LNCaP clone FGC (cell line): ENCODE measurements around the gene ZBED4.
A peak's percentile ranks its signal among the peaks of the same experiment; 100 is the strongest.

ENCODE experiments used
- DNase-seq: peaks from one replicate; pipeline ENCODE4 v3.0.0-alpha.2; 2011; ENCODE audit warnings: low read depth
- H3K4me3 ChIP-seq: 2 replicates; pipeline ENCODE4 v1.5.1; 2011; ENCODE audit warnings: mild to moderate bottlenecking, low read depth, low read length, control low read depth
- TF ChIP-seq, protein P1 (sequence below): IDR thresholded peaks from 2 replicates; pipeline ENCODE4 v1.5.1; 2012; ENCODE audit warnings: mild to moderate bottlenecking; ENCODE audit not compliant: control insufficient read depth, insufficient read depth; ENCODE audit errors: extremely low read depth

The ZBED4 gene

DNA sequence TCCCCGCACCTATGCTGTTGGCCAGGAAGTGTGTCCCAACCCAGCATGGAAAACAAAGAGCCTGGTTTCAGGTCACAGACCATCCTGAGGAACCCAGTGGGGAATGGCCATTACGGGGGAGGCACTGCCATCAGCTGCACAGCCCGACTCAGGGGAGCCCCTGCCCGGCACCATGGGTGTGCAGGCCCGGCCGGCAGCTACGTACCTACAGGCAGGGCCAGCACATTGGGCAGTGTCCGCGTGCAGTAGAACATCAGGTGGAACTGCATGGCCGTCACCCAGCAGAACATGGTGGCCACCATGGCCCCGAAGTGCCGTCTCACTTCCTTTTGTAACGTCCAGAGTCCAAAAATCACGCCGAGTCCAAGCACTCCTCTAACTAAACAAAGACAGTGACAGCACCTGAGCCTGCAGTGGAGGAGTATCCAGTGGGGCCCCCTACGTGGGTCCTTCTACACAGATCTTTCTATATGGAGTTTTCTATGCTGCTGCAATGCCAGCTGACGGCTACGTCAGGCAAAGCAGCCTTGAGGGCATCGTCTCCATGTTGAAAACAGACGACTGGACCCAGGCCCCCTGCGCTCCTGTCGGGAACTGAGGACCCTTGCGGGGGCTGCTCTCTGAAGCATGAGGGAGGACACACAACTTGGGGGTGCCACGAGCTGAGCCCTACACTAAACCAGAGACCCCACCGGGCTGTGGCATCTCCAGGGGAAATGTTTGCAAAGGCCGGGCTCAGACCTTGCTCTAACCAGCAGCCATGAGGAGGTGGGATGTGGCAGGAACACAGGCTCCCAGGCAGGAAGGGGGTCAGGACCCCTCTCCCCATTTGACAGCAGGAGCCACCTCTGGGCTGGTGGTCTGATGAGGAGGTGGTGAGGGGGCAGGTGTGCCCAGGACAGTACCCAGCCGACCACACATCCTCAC, 56.8 kb downstream of the ZBED4 start:
- TF ChIP-seq, protein P1, sequence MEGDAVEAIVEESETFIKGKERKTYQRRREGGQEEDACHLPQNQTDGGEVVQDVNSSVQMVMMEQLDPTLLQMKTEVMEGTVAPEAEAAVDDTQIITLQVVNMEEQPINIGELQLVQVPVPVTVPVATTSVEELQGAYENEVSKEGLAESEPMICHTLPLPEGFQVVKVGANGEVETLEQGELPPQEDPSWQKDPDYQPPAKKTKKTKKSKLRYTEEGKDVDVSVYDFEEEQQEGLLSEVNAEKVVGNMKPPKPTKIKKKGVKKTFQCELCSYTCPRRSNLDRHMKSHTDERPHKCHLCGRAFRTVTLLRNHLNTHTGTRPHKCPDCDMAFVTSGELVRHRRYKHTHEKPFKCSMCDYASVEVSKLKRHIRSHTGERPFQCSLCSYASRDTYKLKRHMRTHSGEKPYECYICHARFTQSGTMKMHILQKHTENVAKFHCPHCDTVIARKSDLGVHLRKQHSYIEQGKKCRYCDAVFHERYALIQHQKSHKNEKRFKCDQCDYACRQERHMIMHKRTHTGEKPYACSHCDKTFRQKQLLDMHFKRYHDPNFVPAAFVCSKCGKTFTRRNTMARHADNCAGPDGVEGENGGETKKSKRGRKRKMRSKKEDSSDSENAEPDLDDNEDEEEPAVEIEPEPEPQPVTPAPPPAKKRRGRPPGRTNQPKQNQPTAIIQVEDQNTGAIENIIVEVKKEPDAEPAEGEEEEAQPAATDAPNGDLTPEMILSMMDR = no peak
- DNase-seq = no peak
- H3K4me3 ChIP-seq = no peak overlapping the region

DNA sequence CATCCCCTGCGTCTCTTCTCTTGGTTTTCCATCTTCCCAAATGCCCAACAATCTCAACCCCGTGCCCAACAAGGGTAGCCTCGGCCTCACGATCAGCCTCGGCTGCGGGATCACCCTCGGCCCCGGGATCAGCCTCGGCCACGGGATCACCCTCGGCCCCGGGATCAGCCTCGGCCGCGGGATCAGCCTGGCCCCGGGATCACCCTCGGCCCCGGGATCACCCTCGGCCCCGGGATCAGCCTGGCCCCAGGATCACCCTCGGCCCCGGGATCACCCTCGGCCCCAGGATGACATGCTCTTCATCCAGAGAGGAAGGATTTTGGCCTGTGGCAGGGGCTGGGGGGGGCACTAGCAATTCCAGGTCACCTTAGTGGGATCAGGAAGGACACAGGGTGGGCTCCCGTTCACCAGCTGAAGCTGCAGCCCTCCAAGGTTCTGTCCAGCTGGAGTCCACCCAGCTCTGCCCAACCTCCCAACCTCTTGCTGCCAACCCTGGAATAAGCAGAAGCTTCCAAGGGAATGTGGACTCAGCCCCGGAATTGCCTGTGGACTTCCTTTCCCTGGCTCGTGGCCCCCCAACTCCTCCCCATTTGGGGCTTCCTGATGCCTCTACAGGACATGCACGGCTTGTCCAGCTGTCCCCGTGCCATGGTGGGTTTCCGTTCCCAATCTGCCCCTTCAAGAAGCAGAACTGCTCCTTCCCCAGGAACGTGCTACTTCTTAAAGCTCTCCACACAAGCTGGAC, 58.4 kb downstream of the ZBED4 start:
- TF ChIP-seq, protein P1 = no peak
- DNase-seq = no peak
- H3K4me3 ChIP-seq = no peak overlapping the region

DNA sequence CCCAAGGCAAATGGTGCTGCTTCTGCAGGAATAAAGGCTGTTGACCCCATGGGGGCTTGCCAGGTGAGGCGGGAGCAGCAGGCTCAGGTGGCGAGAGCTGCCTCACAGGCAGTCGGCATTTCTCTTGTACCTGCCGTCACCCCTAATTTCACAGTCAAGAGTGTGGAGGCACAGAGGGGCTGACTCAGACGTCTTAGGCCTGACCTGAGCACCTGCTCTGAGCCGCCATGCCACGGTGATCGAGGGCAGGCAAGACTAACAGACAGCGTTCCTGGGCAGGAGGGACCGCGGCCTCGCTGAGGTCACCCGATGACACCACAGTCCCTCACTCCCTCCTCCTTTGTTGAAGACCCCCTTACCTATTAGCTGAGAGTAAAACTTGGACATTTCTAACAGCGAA, 59.4 kb downstream of the ZBED4 start:
- TF ChIP-seq, protein P1 = no peak
- no peak for DNase-seq
- no peak overlapping the region for H3K4me3 ChIP-seq

DNA sequence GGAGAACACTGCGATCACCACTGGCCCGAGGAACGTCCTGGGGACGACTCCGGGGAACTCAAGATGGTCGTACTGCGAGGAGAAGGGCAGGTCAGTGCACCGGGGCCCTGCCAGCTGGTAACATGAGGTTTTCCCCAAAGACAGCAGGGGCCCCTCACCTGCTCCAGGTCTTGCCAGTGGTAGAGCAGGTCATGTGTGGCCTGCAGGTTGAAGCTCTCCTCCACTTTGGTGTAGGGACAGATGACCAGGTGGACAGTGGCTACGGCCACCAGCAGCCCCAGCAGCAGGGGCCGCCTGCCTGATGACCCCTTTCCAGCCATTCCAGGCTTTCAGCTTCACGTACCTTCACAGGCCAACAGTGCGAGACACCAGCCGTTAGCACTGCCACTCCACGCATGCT, 59.8 kb downstream of the ZBED4 start:
- TF ChIP-seq, protein P1 = no peak
- no peak for DNase-seq
- H3K4me3 ChIP-seq = no peak overlapping the region

DNA sequence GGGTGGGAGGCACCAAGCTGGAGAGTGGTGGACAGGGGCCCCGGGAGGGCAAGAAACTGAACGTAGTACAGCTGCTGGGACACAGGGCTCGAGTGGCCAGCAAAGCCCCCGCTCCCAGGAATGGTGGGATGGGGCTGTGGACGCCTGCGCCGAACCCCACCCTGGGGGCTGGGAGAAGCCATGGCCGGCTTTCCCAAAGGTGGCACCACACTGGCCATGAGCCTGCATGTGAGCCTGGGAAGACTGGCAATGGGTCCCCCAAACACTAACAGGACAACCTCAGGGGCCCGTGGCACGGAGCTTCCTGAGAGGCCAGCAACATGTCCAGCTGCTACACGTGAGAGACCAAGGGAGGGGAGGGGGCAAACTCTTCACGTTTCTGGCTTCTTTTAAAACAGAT, 60.6 kb downstream of the ZBED4 start:
- TF ChIP-seq, protein P1 = no peak
- H3K4me3 ChIP-seq = no peak overlapping the region
- no peak for DNase-seq

DNA sequence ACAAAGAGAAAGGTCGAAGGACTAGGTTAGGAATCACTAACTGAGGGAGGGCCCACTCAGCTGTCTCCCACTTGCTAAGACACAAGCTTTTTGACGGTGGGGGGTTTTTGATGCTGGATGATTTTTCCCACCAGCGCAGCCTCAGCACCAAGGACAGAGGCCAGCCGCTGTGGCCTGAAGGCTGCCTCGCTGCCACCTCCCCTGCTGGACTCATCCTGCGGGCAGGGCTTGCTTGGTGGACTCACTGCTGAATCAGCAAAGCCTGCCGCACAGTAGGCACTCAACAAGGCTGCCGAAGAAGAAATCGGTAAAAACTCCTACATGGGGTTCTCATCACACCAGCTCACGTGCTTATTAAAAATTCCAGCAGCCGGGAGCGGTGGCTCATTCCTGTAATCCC, 62.0 kb downstream of the ZBED4 start:
- no peak overlapping the region for H3K4me3 ChIP-seq
- TF ChIP-seq, protein P1 = no peak
- DNase-seq = no peak

DNA sequence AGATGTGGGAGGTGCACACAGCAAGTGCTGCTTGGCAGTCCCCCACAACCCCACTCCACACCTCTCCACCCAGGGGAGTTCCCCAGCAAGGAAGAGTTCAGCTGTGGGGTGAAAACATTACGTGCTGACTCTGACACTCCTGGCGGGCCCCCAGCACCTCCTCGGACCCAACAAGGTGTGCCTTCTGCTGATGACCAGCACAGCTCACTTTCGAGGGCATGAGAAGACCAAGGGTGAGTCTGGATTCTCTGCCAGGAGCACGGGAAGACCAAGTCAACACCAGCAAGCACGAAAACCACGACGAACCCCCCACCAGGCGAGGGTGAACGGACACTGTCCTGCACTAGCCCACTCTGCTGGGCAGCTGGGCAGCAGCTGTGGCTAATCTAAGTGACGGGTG, 63.2 kb downstream of the ZBED4 start:
- TF ChIP-seq, protein P1 = no peak
- H3K4me3 ChIP-seq = peak overlapping the region; percentile 85

More for the DNA sequence above, 63.2 kb downstream of the ZBED4 start:
- DNase-seq = no peak
